ENCODE data around the gene ACLY. TPM values are rescaled to one million over a fixed set of nuclear protein-coding genes. Genes with fewer than 3 reads are reported as not detected.
"Not testable (repeated sequence)": the region's sequence is repeated elsewhere in the genome, so short reads cannot be mapped to it uniquely, and the experiment has no call there.

ACLY gene
- total RNA-seq, 1 experiment from 2014 or later: 279 TPM

DNA sequence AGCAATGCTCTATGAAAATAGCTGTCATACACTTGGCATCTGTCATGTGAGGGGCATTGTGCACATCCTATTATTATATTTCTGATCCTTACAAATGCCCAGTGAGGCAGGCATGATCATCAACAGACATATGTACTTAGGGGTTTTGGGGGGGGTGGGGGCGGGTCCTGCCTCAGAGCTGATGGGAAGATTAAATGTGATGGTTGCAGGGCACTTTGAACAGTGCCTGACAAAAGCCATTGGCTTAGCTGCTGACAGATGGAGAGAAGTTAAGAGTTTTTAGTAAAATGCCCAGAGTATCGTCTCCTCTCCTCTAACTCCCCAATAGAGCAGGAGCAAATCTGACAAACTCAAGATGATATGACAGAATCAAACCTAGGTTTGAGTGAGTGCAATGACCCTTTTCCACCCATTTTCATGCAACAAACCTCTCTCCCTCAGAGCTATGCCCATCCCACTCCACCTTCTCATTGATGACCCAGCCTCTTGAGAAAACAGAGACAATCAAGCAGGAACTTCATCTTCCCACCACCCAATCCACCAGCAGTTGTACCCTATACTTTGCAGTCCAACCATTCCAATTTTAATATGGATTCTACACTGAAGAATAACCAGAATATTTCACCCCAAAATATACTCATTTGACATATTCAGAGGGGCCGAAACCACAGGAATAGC lies 58.4 kb downstream of the ACLY start:
- Histone ChIP-seq H3K79me2 (ENCODE audit: insufficient read depth, low read length) (peaks cover 15% of the 10 kb centered on the region; the same call in 1 of the 2 replicates), H3K27me3 (ENCODE audit: insufficient read depth, low read length) (no peaks in the 10 kb centered on the region), H3K14ac (ENCODE audit: insufficient read depth, low read length) (no peak overlapping the region), H2BK20ac (ENCODE audit: low read depth, low read length, poor library complexity, severe bottlenecking) (no peak overlapping the region), H4K91ac (ENCODE audit: insufficient read length, low read depth, low read length) (no peak overlapping the region), H3K27ac (ENCODE audit: insufficient read length, low read depth, low read length) (no peak overlapping the region), H4K5ac (ENCODE audit: insufficient read length, low read depth, low read length) (no peak overlapping the region), H3K4me2 (ENCODE audit: insufficient read depth, insufficient read length, low read length) (peak overlapping the region; percentile 8), H3K23me2 (ENCODE audit: insufficient read length, low read depth, low read length, poor library complexity, severe bottlenecking) (peaks cover 16% of the 10 kb centered on the region), H3K4ac (ENCODE audit: low read depth, low read length) (no peak overlapping the region), H3K18ac (ENCODE audit: insufficient read length, low read depth, low read length) (no peak overlapping the region), H4K8ac (replicated peaks; ENCODE audit: insufficient read length, low read depth, low read length) (no peak overlapping the region), H3K56ac (ENCODE audit: insufficient read length, low read depth, low read length) (no peak overlapping the region), H2BK5ac (ENCODE audit: insufficient read length, low read length) (no peak overlapping the region), H3K23ac (ENCODE audit: insufficient read length, low read depth, low read length) (no peak overlapping the region), H3K9me3 (ENCODE audit: control insufficient read depth, low read depth, low read length) (no peaks in the 10 kb centered on the region), H2AFZ (ENCODE audit: low read length) (no peak overlapping the region), H2AK5ac (ENCODE audit: insufficient read length, low read length) (no peak overlapping the region), H2BK12ac (ENCODE audit: insufficient read length, low read depth, low read length) (no peak overlapping the region), H3K79me1 (ENCODE audit: insufficient read depth, low read depth, low read length, poor library complexity, severe bottlenecking) (peaks cover 2% of the 10 kb centered on the region), H3K4me1 (ENCODE audit: insufficient read depth, low read length) (peaks cover 5% of the 10 kb centered on the region; the same call in 1 of the 2 replicates), H3K9ac (ENCODE audit: extremely low read depth, insufficient read length, low read length) (no peak overlapping the region), H4K20me1 (ENCODE audit: control insufficient read depth, insufficient read depth, insufficient read length) (no peaks in the 10 kb centered on the region), H2BK120ac (ENCODE audit: low read depth, low read length, poor library complexity, severe bottlenecking) (no peak overlapping the region), H3T11ph (ENCODE audit: low read length) (no peak overlapping the region), H2BK15ac (ENCODE audit: low read depth, low read length) (no peak overlapping the region)
- Mint-ChIP-seq H3K27me3 (ENCODE audit: low read depth) (no peaks in the 10 kb centered on the region), H3K36me3 (ENCODE audit: insufficient read depth in 1 of 3, low read depth in 3 of 3) (peaks cover 0 to 7% (median 2%) of the 10 kb centered on the region in 3 experiments; a peak in 3 of 7 replicates), H3K4me1 (peaks cover 23 to 31% of the 10 kb centered on the region in 2 experiments), H3K27ac (peak overlapping the region in 2 of 3 experiments; percentile 3 to 84; a peak in 3 of 7 replicates), H3K4me3 (peak overlapping the region in 1 of 2 experiments; percentile 20; a peak in 3 of 5 replicates), H3K9me3 (no peaks in the 10 kb centered on the region)
- TF ChIP-seq, protein P1, sequence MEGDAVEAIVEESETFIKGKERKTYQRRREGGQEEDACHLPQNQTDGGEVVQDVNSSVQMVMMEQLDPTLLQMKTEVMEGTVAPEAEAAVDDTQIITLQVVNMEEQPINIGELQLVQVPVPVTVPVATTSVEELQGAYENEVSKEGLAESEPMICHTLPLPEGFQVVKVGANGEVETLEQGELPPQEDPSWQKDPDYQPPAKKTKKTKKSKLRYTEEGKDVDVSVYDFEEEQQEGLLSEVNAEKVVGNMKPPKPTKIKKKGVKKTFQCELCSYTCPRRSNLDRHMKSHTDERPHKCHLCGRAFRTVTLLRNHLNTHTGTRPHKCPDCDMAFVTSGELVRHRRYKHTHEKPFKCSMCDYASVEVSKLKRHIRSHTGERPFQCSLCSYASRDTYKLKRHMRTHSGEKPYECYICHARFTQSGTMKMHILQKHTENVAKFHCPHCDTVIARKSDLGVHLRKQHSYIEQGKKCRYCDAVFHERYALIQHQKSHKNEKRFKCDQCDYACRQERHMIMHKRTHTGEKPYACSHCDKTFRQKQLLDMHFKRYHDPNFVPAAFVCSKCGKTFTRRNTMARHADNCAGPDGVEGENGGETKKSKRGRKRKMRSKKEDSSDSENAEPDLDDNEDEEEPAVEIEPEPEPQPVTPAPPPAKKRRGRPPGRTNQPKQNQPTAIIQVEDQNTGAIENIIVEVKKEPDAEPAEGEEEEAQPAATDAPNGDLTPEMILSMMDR (conservative IDR thresholded peaks at IDR 0.05): no peak
- WGBS (ENCODE audit: extremely low coverage, insufficient read length, low lambda C conversion rate): no CpG with 5 or more reads among the region's 3 CpGs
- DNase-seq: no peak

DNA sequence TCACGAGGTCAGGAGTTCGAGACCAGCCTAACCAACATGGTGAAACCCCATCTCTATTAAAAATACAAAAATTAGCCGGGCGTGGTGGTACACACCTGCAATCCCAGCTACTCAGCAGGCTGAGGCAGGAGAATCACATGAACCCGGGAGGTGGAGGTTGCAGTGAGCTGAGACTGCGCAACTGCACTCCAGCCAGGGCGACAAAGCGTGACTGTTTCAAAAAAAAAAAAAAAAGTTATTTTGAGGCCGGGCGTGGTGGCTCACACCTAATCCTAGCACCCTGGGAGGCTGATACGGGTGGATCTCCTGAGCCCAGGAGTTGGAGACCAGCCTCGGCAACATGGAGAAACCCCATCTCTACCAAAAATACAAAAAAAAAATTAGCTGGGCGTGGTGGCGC lies 67.4 kb downstream of the ACLY start:
- H3K4ac ChIP-seq (ENCODE audit: low read depth, low read length); H4K91ac ChIP-seq (ENCODE audit: insufficient read length, low read depth, low read length); H4K8ac ChIP-seq (replicated peaks; ENCODE audit: insufficient read length, low read depth, low read length); H3K9me3 Mint-ChIP-seq; H3K9ac ChIP-seq (ENCODE audit: extremely low read depth, insufficient read length, low read length); H3K23ac ChIP-seq (ENCODE audit: insufficient read length, low read depth, low read length); H3K4me1 ChIP-seq (ENCODE audit: insufficient read depth, low read length); H3K4me1 Mint-ChIP-seq; H3K27me3 ChIP-seq (ENCODE audit: insufficient read depth, low read length); H3K4me3 Mint-ChIP-seq; H2BK5ac ChIP-seq (ENCODE audit: insufficient read length, low read length); H3K4me2 ChIP-seq (ENCODE audit: insufficient read depth, insufficient read length, low read length); H3K23me2 ChIP-seq (ENCODE audit: insufficient read length, low read depth, low read length, poor library complexity, severe bottlenecking); H3K14ac ChIP-seq (ENCODE audit: insufficient read depth, low read length); H2AK5ac ChIP-seq (ENCODE audit: insufficient read length, low read length); H3K79me2 ChIP-seq (ENCODE audit: insufficient read depth, low read length); H3T11ph ChIP-seq (ENCODE audit: low read length); H3K9me3 ChIP-seq (ENCODE audit: control insufficient read depth, low read depth, low read length); H3K56ac ChIP-seq (ENCODE audit: insufficient read length, low read depth, low read length); H3K18ac ChIP-seq (ENCODE audit: insufficient read length, low read depth, low read length); H3K27me3 Mint-ChIP-seq (ENCODE audit: low read depth); H3K27ac ChIP-seq (ENCODE audit: insufficient read length, low read depth, low read length); H2BK15ac ChIP-seq (ENCODE audit: low read depth, low read length); H2BK120ac ChIP-seq (ENCODE audit: low read depth, low read length, poor library complexity, severe bottlenecking); H4K5ac ChIP-seq (ENCODE audit: insufficient read length, low read depth, low read length); H3K79me1 ChIP-seq (ENCODE audit: insufficient read depth, low read depth, low read length, poor library complexity, severe bottlenecking); DNase-seq; H2BK12ac ChIP-seq (ENCODE audit: insufficient read length, low read depth, low read length); H2BK20ac ChIP-seq (ENCODE audit: low read depth, low read length, poor library complexity, severe bottlenecking); H3K27ac Mint-ChIP-seq; H2AFZ ChIP-seq (ENCODE audit: low read length); H4K20me1 ChIP-seq (ENCODE audit: control insufficient read depth, insufficient read depth, insufficient read length): not testable (repeated sequence)
- peaks cover 5 to 30% (median 26%) of the 10 kb centered on the region in 3 experiments; a peak in 5 of 7 replicates for H3K36me3 Mint-ChIP-seq (ENCODE audit: insufficient read depth in 1 of 3, low read depth in 3 of 3)
- no CpG with 5 or more reads among the region's 14 CpGs for WGBS (ENCODE audit: extremely low coverage, insufficient read length, low lambda C conversion rate)

Measured in H9 (cell line).